K562 (cell line): ENCODE measurements around the gene GJA9. TPM values are rescaled to one million over a fixed set of nuclear protein-coding genes. Genes with fewer than 3 reads are reported as not detected.

Experiments
- CBX3 ChIP-seq, 2 experiments: IDR thresholded peaks; 1 replicate in 1 of 2; 2 replicates in 1 of 2; pipeline ENCODE4 v1.6.1; 2012; ENCODE audit warnings: inconsistent platforms in 2 of 2, low read length in 2 of 2, borderline replicate concordance in 1 of 2, control low read depth in 1 of 2
- CXXC5 ChIP-seq: fragments of 250-450 bp; sonication (Bioruptor Pico); IDR thresholded peaks from 2 replicates; pipeline ENCODE4 v1.8.0; 2022; ENCODE audit warnings: inconsistent platforms, mild to moderate bottlenecking, moderate library complexity
- EP400 ChIP-seq: fragments of 450-650 bp; IDR thresholded peaks from 2 replicates; pipeline ENCODE4 v1.6.1; 2017; ENCODE audit warnings: antibody characterized with exemption, mild to moderate bottlenecking, moderate library complexity
- ETS1 ChIP-seq: conservative IDR thresholded peaks from 2 replicates; pipeline ENCODE4 v1.6.1; 2011; ENCODE audit warnings: low read depth, mild to moderate bottlenecking, low read length; ENCODE audit not compliant: control insufficient read depth
- HDAC1 ChIP-seq, 2 experiments: fragments of 450-650 bp; IDR thresholded peaks; 2 replicates each; pipeline ENCODE4 v1.6.1; 2016 to 2017; ENCODE audit warnings: inconsistent platforms in 1 of 2, mild to moderate bottlenecking in 1 of 2, moderate library complexity in 1 of 2
- KDM5B ChIP-seq: fragments of 200-600 bp; sonication (generic); IDR thresholded peaks from 2 replicates; pipeline ENCODE4 v1.6.1; 2012; ENCODE audit warnings: low read depth, mild to moderate bottlenecking, moderate library complexity, low read length, control low read depth, inconsistent platforms; ENCODE audit not compliant: insufficient replicate concordance
- LCOR ChIP-seq: sonication (generic); formaldehyde crosslinking; IDR thresholded peaks from 2 replicates; pipeline ENCODE4 v1.8.0; 2022; ENCODE audit warnings: mild to moderate bottlenecking, missing genetic modification reagents
- MTA3 ChIP-seq: fragments of 450-650 bp; formaldehyde crosslinking; IDR thresholded peaks from 2 replicates; pipeline ENCODE4 v1.6.1; 2017; ENCODE audit warnings: mild to moderate bottlenecking, borderline replicate concordance
- MXI1 ChIP-seq: IDR thresholded peaks from 2 replicates; pipeline ENCODE4 v1.6.1; 2011; ENCODE audit warnings: low read depth, mild to moderate bottlenecking, improper control_type of control experiment, low read length
- NEUROD1 ChIP-seq: fragments of 150-350 bp; IDR thresholded peaks from 2 replicates; pipeline ENCODE4 v1.6.1; 2014; ENCODE audit warnings: borderline replicate concordance, low read length, low read depth; ENCODE audit not compliant: partially characterized antibody
- PHF20 ChIP-seq: fragments of 450-650 bp; IDR thresholded peaks from 2 replicates; pipeline ENCODE4 v1.6.1; 2018; ENCODE audit not compliant: partially characterized antibody
- POLR2AphosphoS2 ChIP-seq: IDR thresholded peaks from 2 replicates; pipeline ENCODE4 v1.6.1; 2012; ENCODE audit warnings: low read length, improper control_type of control experiment
- RB1 ChIP-seq: fragments of 450-650 bp; IDR thresholded peaks from 2 replicates; pipeline ENCODE4 v1.6.1; 2017; ENCODE audit warnings: low read depth, mild to moderate bottlenecking
- SAFB ChIP-seq: fragments of 200-400 bp; formaldehyde crosslinking; IDR thresholded peaks from 2 replicates; pipeline ENCODE4 v1.6.1; 2017; ENCODE audit warnings: low read depth, low read length, borderline replicate concordance
- SP1 ChIP-seq: sonication (generic); formaldehyde crosslinking; IDR thresholded peaks from 2 replicates; pipeline ENCODE4 v1.8.1; 2022; ENCODE audit warnings: mild to moderate bottlenecking, missing genetic modification reagents
- SUPT5H ChIP-seq: fragments of 450-650 bp; IDR thresholded peaks from 2 replicates; pipeline ENCODE4 v1.6.1; 2016
- YY1 ChIP-seq, 3 experiments: IDR thresholded peaks; 2 replicates each; pipeline ENCODE4 v1.6.1; 2011; ENCODE audit warnings: low read length in 2 of 3, mild to moderate bottlenecking in 2 of 3, moderate library complexity in 2 of 3, borderline replicate concordance in 1 of 3, control low read depth in 1 of 3, low read depth in 1 of 3; ENCODE audit not compliant: insufficient read depth in 3 of 3, insufficient replicate concordance in 2 of 3, control insufficient read depth in 1 of 3, insufficient read length in 1 of 3; ENCODE audit errors: extremely low read depth in 1 of 3
- ZBTB11 ChIP-seq, 3 experiments: fragments of 200-800 bp in 1 of 3; fragments of 250-450 bp in 1 of 3; fragments of 450-650 bp in 1 of 3; sonication (Bioruptor Pico) in 1 of 3; sonication (Bioruptor generic) in 1 of 3; formaldehyde crosslinking in 1 of 3; IDR thresholded peaks; 2 replicates each; pipeline versions ENCODE4 v1.6.1 to v1.8.0; 2016 to 2022; ENCODE audit warnings: mild to moderate bottlenecking in 2 of 3, missing genetic modification characterization in 2 of 3, missing compliant biosample characterization in 1 of 3, moderate library complexity in 1 of 3
- ZNF146 ChIP-seq: IDR thresholded peaks from one replicate; pipeline ENCODE4 v1.6.1; 2018; ENCODE audit warnings: missing compliant biosample characterization; ENCODE audit not compliant: unreplicated experiment
- polyA plus RNA-seq, 8 experiments: library from polyadenylated mRNA; depleted of rRNA in 4 of 8; stranded (reverse) in 5 of 8; unstranded in 3 of 8; fragments of >200 nt; fragmentation: Nextera tagmentation in 2 of 8; fragmentation: Illumina TruSeq in 1 of 8; extraction: Ambion mirVana in 2 of 8; extraction: Trizol in 1 of 8; gene quantifications; 2 replicates each; pipeline versions ENCODE4 v1.2.1 to v1.2.3, GENCODE V29; 2011 to 2014; ENCODE audit warnings: inconsistent platforms in 1 of 8, missing spikeins in 1 of 8
- total RNA-seq, 7 experiments: library from RNA; depleted of rRNA in 6 of 7; stranded (reverse); fragments of >200 nt in 6 of 7; fragmentation: Illumina TruSeq in 2 of 7; extraction: Trizol in 2 of 7; gene quantifications; 2 replicates each; pipeline versions ENCODE4 v1.2.1 to v1.2.3, GENCODE V29; 2011 to 2021; ENCODE audit warnings: low replicate concordance in 1 of 7

GJA9 gene
- total and polyA plus RNA-seq, 9 of the 15 experiments (the other 6 are each of a cell fraction or from before 2014, with no cell fraction given): not detected

GRCh38 chr1:38873027-38873969, 8.1 kb downstream of the GJA9 start, which contains the start of gene MYCBP (continued):
- TF ChIP-seq ZBTB11 (CRISPR knock-in tag; IDR thresholded peaks at IDR 0.05) (peak in 1 of 3 experiments; percentile 82; a peak in 2 of 6 replicates), MXI1 (peak; percentile 88), LCOR (peak; percentile 83; the same call in 1 of the 2 replicates), MTA3 (peak; percentile 60; the same call in 1 of the 2 replicates), PHF20 (peak; percentile 16), ZNF146 (peak; percentile 12), KDM5B (peak; percentile 56), CBX3 (IDR thresholded peaks at IDR 0.05; ENCODE audit: borderline replicate concordance in 1 of 2, low read length in 2 of 2) (no peak), YY1 (IDR thresholded peaks at IDR 0.05; ENCODE audit: borderline replicate concordance in 1 of 3, control insufficient read depth in 1 of 3, extremely low read depth in 1 of 3, insufficient read depth in 3 of 3, insufficient read length in 1 of 3, insufficient replicate concordance in 2 of 3, low read depth in 1 of 3, low read length in 2 of 3) (peak in 2 of 3 experiments; percentile 20 to 32), HDAC1 (IDR thresholded peaks at IDR 0.05) (peak in 1 of 2 experiments; percentile 91; a peak in 2 of 4 replicates), RB1 (peak; percentile 62; the same call in 1 of the 2 replicates), CXXC5 (peak; percentile 70; the same call in 1 of the 2 replicates), EP400 (peak; percentile 37; the same call in 1 of the 2 replicates), NEUROD1 (no peak), SAFB (no peak), SP1 (peak; percentile 85), ETS1 (peak; percentile 14; the same call in 1 of the 2 replicates), POLR2AphosphoS2 (peak; percentile 96), SUPT5H (peak; percentile 74)
